ENCODE measurements around the gene RNF150.
"Not testable (repeated sequence)": the region's sequence is repeated elsewhere in the genome, so short reads cannot be mapped to it uniquely, and the experiment has no call there.

The RNF150 gene

DNA sequence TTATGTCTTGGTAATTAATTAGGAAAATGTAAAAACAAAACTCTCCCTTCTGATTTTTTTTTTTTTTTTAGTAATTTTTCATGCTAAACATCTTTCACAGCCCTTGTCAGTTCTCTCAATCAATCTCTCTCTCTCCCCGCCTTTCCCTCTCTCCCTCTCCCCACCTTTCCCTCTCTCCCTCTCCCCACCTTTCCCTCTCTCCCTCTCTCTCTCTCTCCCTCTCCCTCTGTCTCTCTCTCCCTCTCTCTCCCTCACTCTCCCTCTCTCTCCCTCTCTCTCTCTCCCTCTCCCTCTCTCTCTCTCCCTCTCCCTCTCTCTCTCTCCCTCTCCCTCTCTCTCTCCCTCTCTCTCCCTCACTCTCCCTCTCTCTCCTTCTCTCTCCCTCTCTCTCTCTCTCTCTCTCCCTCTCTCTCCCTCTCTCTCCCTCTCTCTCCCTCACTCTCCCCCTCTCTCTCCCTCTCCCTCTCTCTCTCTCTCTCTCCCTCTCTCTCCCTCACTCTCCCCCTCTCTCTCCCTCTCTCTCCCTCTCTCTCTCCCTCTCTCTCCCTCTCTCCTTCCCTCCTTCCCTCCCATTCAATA, 322.6 kb downstream of the RNF150 start:
- DNase-seq = not testable (repeated sequence)
